ENCODE measurements around the gene RNF166. TPM values are rescaled to one million over a fixed set of nuclear protein-coding genes. Genes with fewer than 3 reads are reported as not detected.

The RNF166 gene
- total and polyA plus RNA-seq, 2 donors (not counting 1 experiment from before 2014, with no cell fraction given): 6.6 to 9.7 TPM

DNA sequence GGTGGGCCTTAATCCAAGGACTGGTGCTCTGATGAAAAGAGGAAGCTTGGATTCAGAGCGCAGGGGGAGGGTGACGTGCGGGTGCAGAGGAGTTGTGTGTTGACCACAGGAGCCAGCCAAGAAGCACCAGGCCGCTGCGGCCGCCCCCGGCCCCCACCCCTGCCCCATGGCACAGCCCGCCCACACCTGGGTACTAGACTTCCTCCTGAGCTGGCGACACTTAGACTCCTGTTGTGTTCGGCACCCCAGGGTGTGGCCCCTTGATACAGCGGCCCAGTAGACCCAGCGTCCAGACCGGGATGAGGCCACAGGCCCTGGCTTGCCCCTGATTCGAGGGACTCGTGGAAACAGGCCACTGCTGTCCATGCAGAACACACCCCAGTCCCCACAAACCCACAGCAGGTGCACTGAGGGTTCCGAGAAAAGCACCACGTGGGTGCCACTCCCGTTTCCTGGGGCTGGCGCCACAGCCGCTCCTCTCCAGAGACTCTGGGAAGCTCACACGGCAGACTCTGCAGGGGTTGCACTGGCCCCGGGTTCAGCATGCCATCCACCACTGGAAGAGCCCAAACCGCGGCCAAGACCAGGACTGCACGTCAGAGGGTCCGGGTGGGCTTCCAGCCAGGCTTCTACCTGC, 14.2 kb downstream of the RNF166 start:
- H3K4me2 ChIP-seq (ENCODE audit: extremely low read depth, insufficient read depth, low read length): no peak overlapping the region
- H3K27me3 ChIP-seq (ENCODE audit: control insufficient read depth, insufficient read depth, low read length): peaks cover 9% of the 10 kb centered on the region
- H3K9me3 ChIP-seq (ENCODE audit: control insufficient read depth, insufficient read depth, low read depth, low read length): no peaks in the 10 kb centered on the region
- H3K9ac ChIP-seq (ENCODE audit: insufficient read depth, low read length): no peak overlapping the region
- no peaks in the 10 kb centered on the region for H3K4me1 ChIP-seq (ENCODE audit: control insufficient read depth, extremely low read depth, insufficient read depth, low read length)
- H4K20me1 ChIP-seq (ENCODE audit: control insufficient read depth, extremely low read depth, insufficient read depth, low read length): no peaks in the 10 kb centered on the region
- DNase-seq (ENCODE audit: low read depth in 2 of 2): no peak
- H3K27ac ChIP-seq (ENCODE audit: insufficient read depth, low read length): no peak overlapping the region
- H3K4me3 ChIP-seq (replicated peaks in 1 of 4; ENCODE audit: control extremely low read depth in 1 of 4, insufficient read depth in 1 of 4, low read depth in 3 of 4, low read length in 4 of 4): no peak overlapping the region
- TF ChIP-seq, protein P1, sequence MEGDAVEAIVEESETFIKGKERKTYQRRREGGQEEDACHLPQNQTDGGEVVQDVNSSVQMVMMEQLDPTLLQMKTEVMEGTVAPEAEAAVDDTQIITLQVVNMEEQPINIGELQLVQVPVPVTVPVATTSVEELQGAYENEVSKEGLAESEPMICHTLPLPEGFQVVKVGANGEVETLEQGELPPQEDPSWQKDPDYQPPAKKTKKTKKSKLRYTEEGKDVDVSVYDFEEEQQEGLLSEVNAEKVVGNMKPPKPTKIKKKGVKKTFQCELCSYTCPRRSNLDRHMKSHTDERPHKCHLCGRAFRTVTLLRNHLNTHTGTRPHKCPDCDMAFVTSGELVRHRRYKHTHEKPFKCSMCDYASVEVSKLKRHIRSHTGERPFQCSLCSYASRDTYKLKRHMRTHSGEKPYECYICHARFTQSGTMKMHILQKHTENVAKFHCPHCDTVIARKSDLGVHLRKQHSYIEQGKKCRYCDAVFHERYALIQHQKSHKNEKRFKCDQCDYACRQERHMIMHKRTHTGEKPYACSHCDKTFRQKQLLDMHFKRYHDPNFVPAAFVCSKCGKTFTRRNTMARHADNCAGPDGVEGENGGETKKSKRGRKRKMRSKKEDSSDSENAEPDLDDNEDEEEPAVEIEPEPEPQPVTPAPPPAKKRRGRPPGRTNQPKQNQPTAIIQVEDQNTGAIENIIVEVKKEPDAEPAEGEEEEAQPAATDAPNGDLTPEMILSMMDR (conservative IDR thresholded peaks at IDR 0.05 in 1 of 2, IDR thresholded peaks at IDR 0.05 in 1 of 2; ENCODE audit: low read depth in 1 of 2, low read length in 2 of 2): no peak
- no peak for TF ChIP-seq EZH2 (IDR thresholded peaks at IDR 0.05; ENCODE audit: low read length, missing control alignments)
- no peaks in the 10 kb centered on the region for H3K79me2 ChIP-seq (ENCODE audit: control insufficient read depth, insufficient read depth, low read length)
- no peak overlapping the region for H2AFZ ChIP-seq (ENCODE audit: low read length)
- H3K36me3 ChIP-seq (ENCODE audit: control insufficient read depth, insufficient read depth, low read length): peaks cover 1% of the 10 kb centered on the region

DNA sequence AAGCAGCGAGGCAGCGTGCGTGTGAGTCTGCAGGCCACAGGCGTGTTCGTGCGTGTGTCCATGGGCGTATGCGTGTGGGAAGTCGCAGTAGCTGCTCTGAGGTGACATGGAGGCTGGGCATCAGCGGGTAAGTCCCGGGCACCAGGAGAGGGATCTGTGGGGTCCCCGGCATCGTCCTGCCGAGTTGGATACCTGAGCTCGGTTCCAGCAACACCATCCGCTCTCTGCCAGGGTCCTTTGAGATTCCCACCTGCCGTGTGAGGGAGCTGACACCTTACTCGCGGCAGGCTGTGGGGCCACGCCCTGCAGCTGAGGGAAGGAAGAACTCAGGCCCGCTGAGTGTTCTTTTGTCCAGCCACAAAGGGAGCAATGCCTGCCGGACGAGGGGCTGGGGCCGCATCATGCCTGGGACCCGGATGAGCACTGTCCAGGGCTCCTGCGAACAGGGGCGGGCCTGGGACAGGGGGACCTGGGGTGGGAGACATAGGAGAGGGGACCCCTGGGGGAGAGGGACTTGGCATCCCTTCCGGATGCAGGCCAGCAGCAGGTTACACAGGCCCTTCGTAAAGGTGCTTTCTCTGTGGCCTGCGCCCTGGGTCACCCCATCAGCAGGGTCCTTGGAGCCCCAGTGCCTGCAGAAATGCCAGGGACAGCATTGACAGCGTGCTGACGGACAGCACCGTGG, 14.9 kb downstream of the RNF166 start:
- Histone ChIP-seq H4K20me1 (ENCODE audit: control insufficient read depth, extremely low read depth, insufficient read depth, low read length) (no peaks in the 10 kb centered on the region), H3K27ac (ENCODE audit: insufficient read depth, low read length) (no peak overlapping the region), H3K4me3 (replicated peaks in 1 of 4; ENCODE audit: control extremely low read depth in 1 of 4, insufficient read depth in 1 of 4, low read depth in 3 of 4, low read length in 4 of 4) (no peak overlapping the region), H3K79me2 (ENCODE audit: control insufficient read depth, insufficient read depth, low read length) (no peaks in the 10 kb centered on the region), H2AFZ (ENCODE audit: low read length) (no peak overlapping the region), H3K4me1 (ENCODE audit: control insufficient read depth, extremely low read depth, insufficient read depth, low read length) (peaks cover 2% of the 10 kb centered on the region), H3K27me3 (ENCODE audit: control insufficient read depth, insufficient read depth, low read length) (peaks cover 9% of the 10 kb centered on the region), H3K4me2 (ENCODE audit: extremely low read depth, insufficient read depth, low read length) (no peak overlapping the region), H3K36me3 (ENCODE audit: control insufficient read depth, insufficient read depth, low read length) (no peaks in the 10 kb centered on the region), H3K9me3 (ENCODE audit: control insufficient read depth, insufficient read depth, low read depth, low read length) (no peaks in the 10 kb centered on the region), H3K9ac (ENCODE audit: insufficient read depth, low read length) (no peak overlapping the region)
- TF ChIP-seq EZH2 (IDR thresholded peaks at IDR 0.05; ENCODE audit: low read length, missing control alignments): no peak
- TF ChIP-seq, protein P1 (conservative IDR thresholded peaks at IDR 0.05 in 1 of 2, IDR thresholded peaks at IDR 0.05 in 1 of 2; ENCODE audit: low read depth in 1 of 2, low read length in 2 of 2): no peak
- DNase-seq (ENCODE audit: low read depth in 2 of 2): no peak

DNA sequence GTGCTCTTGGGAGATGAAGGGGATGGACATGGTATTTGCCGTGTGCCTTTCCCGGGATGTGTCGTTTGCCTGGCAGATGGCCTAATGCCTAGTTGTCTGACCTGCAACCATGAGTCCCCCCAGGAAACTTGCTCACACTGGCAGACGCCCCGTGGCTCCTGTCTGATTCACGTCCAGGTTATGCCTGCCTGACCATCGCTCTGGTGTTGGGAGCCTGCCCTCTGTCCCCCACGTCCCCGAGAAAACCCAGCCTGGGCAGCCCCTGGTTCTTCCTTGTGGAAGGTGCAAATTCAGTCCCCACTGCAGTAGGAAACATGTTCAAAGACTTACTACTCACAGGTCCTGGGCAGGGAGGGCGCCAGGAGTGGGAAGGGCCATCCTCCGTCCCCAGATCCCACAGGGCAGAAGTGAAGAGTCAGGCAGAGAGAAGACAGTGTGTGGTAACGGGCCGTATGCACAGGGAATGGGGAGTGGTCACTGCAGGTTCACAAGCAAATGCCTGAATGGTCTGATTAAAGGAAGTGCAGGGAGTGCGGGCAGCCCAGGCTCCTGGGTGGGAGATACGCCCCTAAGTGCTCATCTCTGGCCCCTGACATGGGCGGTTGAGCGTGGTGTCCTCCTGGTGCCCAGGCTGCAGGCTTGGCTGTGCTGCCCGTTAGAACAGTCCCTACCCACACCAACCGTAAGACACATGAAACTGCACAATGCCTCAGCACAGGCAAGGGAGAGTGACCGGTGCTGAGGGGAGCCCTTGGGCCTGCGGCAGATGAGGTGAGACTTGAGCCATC, 15.7 kb downstream of the RNF166 start:
- Histone ChIP-seq H3K27ac (ENCODE audit: insufficient read depth, low read length) (no peak overlapping the region), H3K4me1 (ENCODE audit: control insufficient read depth, extremely low read depth, insufficient read depth, low read length) (peaks cover 3% of the 10 kb centered on the region), H3K27me3 (ENCODE audit: control insufficient read depth, insufficient read depth, low read length) (peaks cover 9% of the 10 kb centered on the region), H3K9me3 (ENCODE audit: control insufficient read depth, insufficient read depth, low read depth, low read length) (no peaks in the 10 kb centered on the region), H3K4me3 (replicated peaks in 1 of 4; ENCODE audit: control extremely low read depth in 1 of 4, insufficient read depth in 1 of 4, low read depth in 3 of 4, low read length in 4 of 4) (no peak overlapping the region), H3K9ac (ENCODE audit: insufficient read depth, low read length) (no peak overlapping the region), H3K79me2 (ENCODE audit: control insufficient read depth, insufficient read depth, low read length) (no peaks in the 10 kb centered on the region), H2AFZ (ENCODE audit: low read length) (no peak overlapping the region), H3K36me3 (ENCODE audit: control insufficient read depth, insufficient read depth, low read length) (no peaks in the 10 kb centered on the region), H4K20me1 (ENCODE audit: control insufficient read depth, extremely low read depth, insufficient read depth, low read length) (no peaks in the 10 kb centered on the region), H3K4me2 (ENCODE audit: extremely low read depth, insufficient read depth, low read length) (no peak overlapping the region)
- DNase-seq (ENCODE audit: low read depth in 2 of 2): no peak
- TF ChIP-seq, protein P1 (conservative IDR thresholded peaks at IDR 0.05 in 1 of 2, IDR thresholded peaks at IDR 0.05 in 1 of 2; ENCODE audit: low read depth in 1 of 2, low read length in 2 of 2): no peak
- TF ChIP-seq EZH2 (IDR thresholded peaks at IDR 0.05; ENCODE audit: low read length, missing control alignments): no peak
